SU-DHL-6 (cell line): ENCODE measurements around the gene PAPSS1.
A peak's percentile ranks its signal among the peaks of the same experiment; 100 is the strongest.

Experiments
- H2AFZ ChIP-seq: fragments of 200-600 bp; sonication (generic); 2 replicates; pipeline ENCODE4 v1.6.1; 2014; ENCODE audit warnings: low read depth, mild to moderate bottlenecking, moderate library complexity, mixed read lengths, antibody characterized with exemption, low read length; ENCODE audit not compliant: severe bottlenecking
- H3F3A ChIP-seq: fragments of 200-600 bp; shearing (Covaris generic); 2 replicates; pipeline ENCODE4 v1.6.0; 2016; ENCODE audit warnings: antibody characterized with exemption, mild to moderate bottlenecking; ENCODE audit not compliant: insufficient read depth
- H3K27ac ChIP-seq: fragments of 200-600 bp; sonication (generic); 2 replicates; pipeline ENCODE4 v1.5.1; 2016; ENCODE audit warnings: low read depth, mild to moderate bottlenecking, low read length, moderate library complexity, mixed read lengths
- H3K27me3 ChIP-seq: fragments of 200-600 bp; sonication (generic), shearing (Covaris generic); 2 replicates; pipeline ENCODE4 v1.6.0; 2014; ENCODE audit warnings: mild to moderate bottlenecking, low read length
- H3K36me3 ChIP-seq: fragments of 200-600 bp; sonication (generic); 2 replicates; pipeline ENCODE4 v1.6.1; 2014; ENCODE audit warnings: mild to moderate bottlenecking, low read length, mixed read lengths
- H3K4me2 ChIP-seq: fragments of 300-600, 200-600 bp; shearing (Covaris generic), sonication (generic); 2 replicates; pipeline ENCODE4 v1.6.0; 2014; ENCODE audit warnings: low read length, low read depth, mild to moderate bottlenecking; ENCODE audit not compliant: poor library complexity, severe bottlenecking
- H3K4me3 ChIP-seq: fragments of 200-600 bp; sonication (generic); 2 replicates; pipeline ENCODE4 v1.5.1; 2014; ENCODE audit warnings: antibody characterized with exemption, low read length, mild to moderate bottlenecking, mixed read lengths; ENCODE audit not compliant: insufficient read depth, poor library complexity, severe bottlenecking
- H3K79me2 ChIP-seq: fragments of 200-600 bp; sonication (generic); 2 replicates; pipeline ENCODE4 v1.6.1; 2014; ENCODE audit warnings: mild to moderate bottlenecking, low read length, moderate library complexity; ENCODE audit not compliant: insufficient read depth
- H3K9ac ChIP-seq: fragments of 200-600 bp; sonication (generic); 2 replicates; pipeline ENCODE4 v1.7.0; 2014; ENCODE audit warnings: mild to moderate bottlenecking, low read length
- H3K9me2 ChIP-seq: fragments of 200-600 bp; sonication (generic); replicated peaks from 2 replicates; pipeline ENCODE4 v1.6.1; 2014; ENCODE audit warnings: low read length; ENCODE audit not compliant: insufficient read depth
- H3K9me3 ChIP-seq: fragments of 200-600 bp; sonication (generic); 2 replicates; pipeline ENCODE4 v1.6.1; 2014; ENCODE audit warnings: low read length, mixed read lengths; ENCODE audit not compliant: insufficient read depth
- H4K20me1 ChIP-seq: fragments of 200-600 bp; sonication (generic); 2 replicates; pipeline ENCODE4 v1.6.1; 2014; ENCODE audit warnings: low read depth, mild to moderate bottlenecking, antibody characterized with exemption, low read length, moderate library complexity, mixed read lengths
- CTCF ChIP-seq: fragments of 200-600 bp; sonication (generic); IDR thresholded peaks from one replicate; pipeline ENCODE4 v1.5.1; 2017; ENCODE audit warnings: antibody characterized with exemption, mild to moderate bottlenecking, low read length, moderate library complexity; ENCODE audit not compliant: insufficient read depth, poor library complexity, severe bottlenecking
- EZH2phosphoT487 ChIP-seq: fragments of 200-600 bp; sonication (generic), shearing (Covaris generic); conservative IDR thresholded peaks from 2 replicates; pipeline ENCODE4 v1.6.1; 2018; ENCODE audit warnings: mild to moderate bottlenecking, antibody characterized with exemption, low read length, moderate library complexity, mixed read lengths

PAPSS1 gene

DNA sequence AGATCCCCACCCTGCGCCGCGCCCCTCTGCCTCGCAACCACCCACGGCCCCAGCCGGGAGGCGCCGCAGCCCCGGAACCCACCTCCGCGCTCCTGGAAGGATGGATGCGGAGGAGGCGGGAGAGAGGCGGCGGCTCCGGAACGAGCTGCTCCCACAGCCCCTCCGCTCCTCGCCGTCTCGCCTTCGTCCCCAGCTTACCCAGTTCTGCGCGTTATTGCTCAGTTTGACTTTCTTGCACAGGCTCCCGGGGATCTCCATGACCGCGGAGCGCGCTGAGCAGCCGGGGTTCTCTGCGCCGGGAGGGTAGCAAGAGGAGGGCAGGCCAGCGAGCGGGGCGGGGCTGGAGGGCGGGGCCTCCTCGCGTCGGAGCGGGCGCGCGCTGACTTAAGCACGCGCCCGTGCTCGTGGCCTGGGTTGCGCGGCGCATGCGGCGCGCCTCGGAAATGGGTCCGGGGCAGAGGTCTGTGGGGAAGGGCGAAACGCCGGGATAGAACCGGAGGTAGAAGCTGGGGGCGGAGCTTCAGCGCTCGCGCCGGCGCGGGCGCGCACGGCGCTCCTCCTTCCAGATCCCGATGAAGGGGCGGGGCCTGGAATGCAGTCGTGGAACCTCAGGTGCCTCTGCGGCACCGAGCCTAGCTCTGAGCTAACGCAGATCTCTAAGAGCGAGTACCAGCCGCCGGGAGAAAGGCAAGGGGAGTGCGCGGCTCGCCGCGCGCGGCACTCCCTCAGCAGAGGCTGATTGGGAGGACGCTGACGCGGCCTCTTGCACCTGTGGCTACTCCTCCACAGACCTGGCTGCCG, at the start of gene PAPSS1:
Gene PAPSS1 (minus strand): TSS at position 313 of the 801 bp plus-strand sequence. CDS start 55 bp downstream, at position 258.
- TF ChIP-seq EZH2phosphoT487: no peak
- no peak for TF ChIP-seq CTCF
- H3F3A ChIP-seq: peaks cover 10% of the 10 kb centered on the region; the same call in 1 of the 2 replicates
- peak within 1 kb of the TSS; percentile 78 for H3K4me3 ChIP-seq
- H3K9ac ChIP-seq: peak within 1 kb of the TSS; percentile 65
- H3K9me2 ChIP-seq: no peaks in the 10 kb centered on the region
- H3K36me3 ChIP-seq: no peaks in the 10 kb centered on the region
- H3K27ac ChIP-seq: peak within 1 kb of the TSS; percentile 53
- peak within 1 kb of the TSS; percentile 75 for H3K4me2 ChIP-seq
- H4K20me1 ChIP-seq: no peaks in the 10 kb centered on the region
- peak within 1 kb of the TSS; percentile 82 for H2AFZ ChIP-seq
- H3K79me2 ChIP-seq: no peaks in the 10 kb centered on the region
- no peaks in the 10 kb centered on the region for H3K9me3 ChIP-seq
- no peaks in the 10 kb centered on the region for H3K27me3 ChIP-seq

DNA sequence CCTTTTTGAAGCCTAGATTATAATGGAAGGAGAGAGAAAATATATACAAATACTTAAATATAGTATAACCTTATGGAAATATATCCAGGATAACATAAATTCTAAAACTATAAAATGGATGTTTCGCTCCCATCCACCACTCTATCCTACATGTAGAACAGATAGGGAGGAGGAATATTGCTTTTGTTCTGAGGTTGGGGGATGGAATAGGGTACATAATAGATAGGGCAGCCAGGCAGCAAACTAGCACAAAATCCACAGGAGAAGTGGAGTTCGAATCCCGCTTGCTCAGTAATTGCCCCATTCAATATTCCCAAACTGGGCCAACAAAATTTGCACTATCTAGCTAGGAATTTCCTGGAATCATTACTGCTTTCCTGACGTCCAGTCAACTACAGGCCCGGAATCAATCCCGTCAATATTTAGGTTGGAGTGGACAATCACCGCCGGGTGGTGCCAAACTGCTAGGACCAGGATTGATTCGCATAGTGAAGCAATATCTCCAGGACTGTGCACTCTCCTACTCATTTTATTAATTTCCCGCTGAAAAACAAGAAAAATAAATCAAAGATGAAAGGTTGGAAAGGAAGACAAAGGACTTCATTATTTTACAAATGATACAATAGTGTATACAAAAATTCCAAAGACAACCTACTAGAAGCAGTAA, 40.4 kb upstream of the PAPSS1 start:
- TF ChIP-seq CTCF (no peak), EZH2phosphoT487 (no peak)
- no peak overlapping the region for H3K4me3 ChIP-seq

DNA sequence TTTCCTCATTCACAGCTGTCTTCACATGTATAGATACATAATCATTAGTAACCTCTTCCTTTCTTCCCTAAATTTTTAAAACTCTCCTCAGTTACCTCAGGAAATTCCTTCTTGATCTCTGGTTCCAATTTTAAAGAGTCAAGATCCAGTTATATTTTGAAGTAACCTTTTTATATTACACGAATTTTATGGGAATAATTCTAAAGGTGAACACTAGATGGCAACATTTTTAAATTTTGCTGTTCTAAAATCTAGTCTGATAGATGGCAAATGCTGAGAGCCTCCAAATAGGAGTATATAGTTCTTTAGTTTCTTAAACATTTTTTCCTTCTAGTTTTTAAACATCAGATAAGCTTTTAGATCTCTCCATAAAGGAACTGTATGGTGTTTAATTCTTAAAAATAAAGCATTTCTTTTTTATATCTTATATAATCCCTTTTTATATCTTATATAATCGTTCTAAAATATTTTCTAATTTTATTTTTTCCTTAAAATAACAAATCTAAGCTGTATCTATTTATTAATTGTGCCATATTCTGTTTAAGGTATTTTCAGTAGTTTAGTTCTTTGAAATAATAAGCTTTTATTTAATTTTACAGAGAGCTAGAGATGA, 37.9 kb upstream of the PAPSS1 start:
- Histone ChIP-seq H3K4me2 (no peak overlapping the region), H3K9ac (no peak overlapping the region), H3K4me3 (no peak overlapping the region), H3F3A (no peaks in the 10 kb centered on the region), H3K9me3 (no peaks in the 10 kb centered on the region), H3K79me2 (no peaks in the 10 kb centered on the region), H2AFZ (no peak overlapping the region), H4K20me1 (no peaks in the 10 kb centered on the region), H3K36me3 (no peaks in the 10 kb centered on the region), H3K9me2 (no peaks in the 10 kb centered on the region), H3K27me3 (no peaks in the 10 kb centered on the region), H3K27ac (no peak overlapping the region)
- TF ChIP-seq EZH2phosphoT487 (no peak), CTCF (peak; percentile 25)

More for the DNA sequence above, 40.4 kb upstream of the PAPSS1 start:
- no peaks in the 10 kb centered on the region for H3K9me3 ChIP-seq
- no peaks in the 10 kb centered on the region for H3K36me3 ChIP-seq
- H4K20me1 ChIP-seq: no peaks in the 10 kb centered on the region
- H3K79me2 ChIP-seq: no peaks in the 10 kb centered on the region
- H3K9ac ChIP-seq: no peak overlapping the region
- H2AFZ ChIP-seq: no peak overlapping the region
- no peaks in the 10 kb centered on the region for H3K9me2 ChIP-seq
- H3K27ac ChIP-seq: no peak overlapping the region
- H3K27me3 ChIP-seq: no peaks in the 10 kb centered on the region
- no peak overlapping the region for H3K4me2 ChIP-seq
- H3F3A ChIP-seq: no peaks in the 10 kb centered on the region
